HFFc6 (cell line): ENCODE measurements around the gene LTBP2. TPM values are rescaled to one million over a fixed set of nuclear protein-coding genes. Genes with fewer than 3 reads are reported as not detected.

ENCODE experiments used
- DNase-seq: peaks from one replicate; pipeline ENCODE4 v3.0.0-alpha.2; 2018
- H3K27ac Mint-ChIP-seq: 2 replicates; pipeline ENCODE4 v1.8.0; 2020; ENCODE audit warnings: mild to moderate bottlenecking, mixed read lengths
- H3K27me3 Mint-ChIP-seq: 2 replicates; pipeline ENCODE4 v1.8.0; 2021; ENCODE audit warnings: mild to moderate bottlenecking, moderate library complexity, mixed read lengths; ENCODE audit not compliant: insufficient read depth
- H3K36me3 Mint-ChIP-seq: 2 replicates; pipeline ENCODE4 v1.8.0; 2021; ENCODE audit warnings: low read depth, mixed read lengths
- H3K4me1 Mint-ChIP-seq: 2 replicates; pipeline ENCODE4 v1.8.0; 2020; ENCODE audit warnings: low read depth, mixed read lengths
- H3K4me3 Mint-ChIP-seq: 2 replicates; pipeline ENCODE4 v1.8.0; 2020; ENCODE audit warnings: mild to moderate bottlenecking, moderate library complexity, mixed read lengths
- H3K9me3 Mint-ChIP-seq: 2 replicates; pipeline ENCODE4 v1.8.0; 2020; ENCODE audit warnings: mild to moderate bottlenecking, mixed read lengths
- CTCF ChIP-seq: fragments of 200-600 bp; sonication (generic); IDR thresholded peaks from 2 replicates; pipeline ENCODE4 v1.5.0; 2021; ENCODE audit warnings: antibody characterized with exemption, mild to moderate bottlenecking
- total RNA-seq, 6 experiments: library from RNA; stranded (reverse); fragmentation: NEBNext Ultra II Directional; extraction: Animal tissue kit (Norgen Biotek cat#: 25700); gene quantifications; 2 replicates in 1 of 6; 3 replicates in 5 of 6; pipeline ENCODE4 v1.2.3, GENCODE V29; 2021

Gene LTBP2
- total RNA-seq, 6 experiments from 2014 or later: 109 to 165 (median 120) TPM

GRCh38 chr14:74511966-74512830, 99.8 kb downstream of the LTBP2 start:
- H3K4me1 Mint-ChIP-seq: peaks cover 29% of the 10 kb centered on the region
- no peak overlapping the region for H3K4me3 Mint-ChIP-seq
- H3K27ac Mint-ChIP-seq: peak overlapping the region; percentile 75
- TF ChIP-seq CTCF: no peak
- H3K9me3 Mint-ChIP-seq: no peaks in the 10 kb centered on the region
- peaks cover 4% of the 10 kb centered on the region; the same call in 1 of the 2 replicates for H3K27me3 Mint-ChIP-seq
- peaks cover 22% of the 10 kb centered on the region for H3K36me3 Mint-ChIP-seq
- DNase-seq: no peak

- no peaks in the 10 kb centered on the region for H3K9me3 Mint-ChIP-seq
- no peak for TF ChIP-seq CTCF
- peaks cover 17% of the 10 kb centered on the region for H3K4me1 Mint-ChIP-seq
- H3K27ac Mint-ChIP-seq: peak overlapping the region; percentile 75
- H3K27me3 Mint-ChIP-seq: peaks cover 3% of the 10 kb centered on the region; the same call in 1 of the 2 replicates
- no peak overlapping the region for H3K4me3 Mint-ChIP-seq
- peak; percentile 50 for DNase-seq
- H3K36me3 Mint-ChIP-seq: peaks cover 22% of the 10 kb centered on the region
Measured at GRCh38 chr14:74510959-74511409, 101.1 kb downstream of the LTBP2 start.

- Mint-ChIP-seq H3K9me3 (no peaks in the 10 kb centered on the region), H3K36me3 (peaks cover 22% of the 10 kb centered on the region), H3K4me1 (peaks cover 17% of the 10 kb centered on the region), H3K27ac (peak overlapping the region; percentile 75), H3K4me3 (no peak overlapping the region), H3K27me3 (peaks cover 2% of the 10 kb centered on the region; the same call in 1 of the 2 replicates)
- TF ChIP-seq CTCF: no peak
- DNase-seq: no peak
Measured at GRCh38 chr14:74510223-74510931, 101.7 kb downstream of the LTBP2 start.

- Mint-ChIP-seq H3K4me3 (no peak overlapping the region), H3K9me3 (no peaks in the 10 kb centered on the region), H3K27ac (0 out of 2 replicates have a peak overlapping the region, but pooled peaks have one; percentile 21), H3K4me1 (peaks cover 17% of the 10 kb centered on the region), H3K36me3 (peaks cover 22% of the 10 kb centered on the region), H3K27me3 (peaks cover 2% of the 10 kb centered on the region; the same call in 1 of the 2 replicates)
- no peak for TF ChIP-seq CTCF
- no peak for DNase-seq
Measured at GRCh38 chr14:74509587-74510222, 102.3 kb downstream of the LTBP2 start.

GRCh38 chr14:74508844-74509428, 103.1 kb downstream of the LTBP2 start:
- Mint-ChIP-seq H3K4me1 (peaks cover 17% of the 10 kb centered on the region), H3K27me3 (peaks cover 2% of the 10 kb centered on the region; the same call in 1 of the 2 replicates), H3K4me3 (no peak overlapping the region), H3K36me3 (peaks cover 17% of the 10 kb centered on the region), H3K27ac (no peak overlapping the region), H3K9me3 (no peaks in the 10 kb centered on the region)
- no peak for DNase-seq
- no peak for TF ChIP-seq CTCF
